Muscle layer of colon (tissue), 2 donors: ENCODE results near the gene ZFP91.

Experiments
- H3K27ac ChIP-seq: one replicate; pipeline ENCODE4 v1.7.0; 2013; ENCODE audit warnings: low read depth, mild to moderate bottlenecking, low read length, moderate library complexity
- H3K27me3 ChIP-seq, 2 donors: one replicate each; pipeline ENCODE4 v1.7.0; 2013; ENCODE audit warnings: low read length in 2 of 2, mild to moderate bottlenecking in 2 of 2; ENCODE audit not compliant: insufficient read depth in 2 of 2, control insufficient read depth in 1 of 2
- H3K36me3 ChIP-seq: one replicate; pipeline ENCODE4 v1.7.0; 2013; ENCODE audit warnings: mild to moderate bottlenecking, low read length; ENCODE audit not compliant: insufficient read depth
- H3K4me1 ChIP-seq: one replicate; pipeline ENCODE4 v1.7.0; 2013; ENCODE audit warnings: mild to moderate bottlenecking, low read length; ENCODE audit not compliant: insufficient read depth
- H3K4me3 ChIP-seq, 2 donors: one replicate each; pipeline ENCODE4 v1.7.0; 2013; ENCODE audit warnings: low read length in 2 of 2, low read depth in 1 of 2, mild to moderate bottlenecking in 1 of 2, moderate library complexity in 1 of 2
- H3K9ac ChIP-seq: one replicate; pipeline ENCODE4 v1.7.0; 2013; ENCODE audit warnings: low read length
- H3K9me3 ChIP-seq: one replicate; pipeline ENCODE4 v1.7.0; 2013; ENCODE audit warnings: mild to moderate bottlenecking, low read length
- donor health status: abdominal sarcoma.
- donor health status: Adenocarcinoma of cecum.

ZFP91 gene

DNA sequence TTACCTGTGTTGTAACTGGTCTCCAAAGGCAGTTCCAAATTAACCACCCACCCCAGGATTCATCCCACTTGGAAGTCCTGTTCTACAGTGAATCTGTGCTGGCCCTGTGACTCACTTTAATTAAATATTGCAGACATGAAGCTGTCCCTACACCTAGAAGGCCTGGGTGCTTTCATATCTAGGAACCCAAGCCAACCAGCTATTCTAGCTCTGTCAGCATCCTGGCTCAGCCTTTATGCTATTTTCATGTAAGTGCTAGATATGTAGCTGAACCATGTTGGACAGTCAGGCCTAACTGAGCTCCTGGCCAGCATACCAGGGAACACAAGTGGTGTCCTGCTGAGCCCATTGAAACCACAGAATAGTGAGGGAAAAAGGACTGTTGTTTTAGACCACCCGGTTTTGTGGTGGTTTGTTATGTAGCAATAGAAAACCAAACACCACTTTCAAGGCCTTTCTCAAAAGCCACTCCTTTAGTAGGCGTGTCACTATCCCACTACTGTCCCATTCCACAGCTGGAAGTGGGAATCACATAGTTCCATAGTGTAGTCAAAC is 73.9 kb downstream of the ZFP91 start:
- Histone ChIP-seq H3K9ac (no peak overlapping the region), H3K27me3 (no peaks in the 10 kb centered on the region), H3K4me1 (no peaks in the 10 kb centered on the region), H3K27ac (no peak overlapping the region), H3K9me3 (no peaks in the 10 kb centered on the region), H3K36me3 (no peaks in the 10 kb centered on the region), H3K4me3 (no peak overlapping the region)

DNA sequence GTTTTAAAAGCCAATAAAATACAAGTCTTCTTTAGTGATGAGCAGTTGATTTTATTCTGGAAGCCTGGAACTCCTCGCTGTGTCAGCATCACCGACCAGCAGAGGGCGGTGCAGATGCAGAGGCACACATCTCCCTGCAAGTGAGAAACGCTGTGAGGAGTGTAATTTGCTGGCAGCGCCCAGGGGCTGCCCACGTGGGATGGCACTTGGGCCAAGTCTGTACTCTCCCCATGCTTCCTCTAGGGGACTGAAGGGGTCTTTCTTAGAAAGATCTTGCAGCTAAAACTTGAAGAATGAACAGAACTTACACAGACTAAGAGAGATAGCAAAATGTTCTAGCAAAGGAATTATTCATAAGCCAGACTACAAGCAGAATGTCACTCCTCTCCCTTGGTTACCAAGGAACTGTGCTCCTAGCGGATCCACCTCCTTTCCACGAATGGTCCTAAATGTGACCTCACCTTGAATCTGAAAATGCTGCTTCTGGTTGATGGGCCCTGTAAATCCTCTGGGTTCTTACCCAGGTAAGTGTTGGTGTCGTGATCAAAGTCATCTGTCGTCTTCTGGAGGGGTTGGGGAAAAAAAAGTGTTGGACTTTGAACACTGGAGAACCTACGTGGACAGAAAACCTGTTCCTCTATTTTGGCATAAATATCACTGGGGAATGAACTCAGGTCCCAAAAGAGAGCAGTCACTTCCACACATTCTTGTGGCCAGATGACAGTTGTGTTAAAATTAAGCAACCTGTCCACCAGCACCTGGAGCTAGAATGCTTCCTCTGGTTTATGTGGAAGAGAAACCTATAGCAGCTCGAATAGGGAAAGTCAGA is 75.4 kb downstream of the ZFP91 start:
- H3K27ac ChIP-seq, result no peak overlapping the region
- no peaks in the 10 kb centered on the region for H3K4me1 ChIP-seq
- no peak overlapping the region for H3K9ac ChIP-seq
- no peaks in the 10 kb centered on the region for H3K36me3 ChIP-seq
- no peak overlapping the region for H3K4me3 ChIP-seq
- no peaks in the 10 kb centered on the region for H3K27me3 ChIP-seq
- H3K9me3 ChIP-seq, result no peaks in the 10 kb centered on the region

DNA sequence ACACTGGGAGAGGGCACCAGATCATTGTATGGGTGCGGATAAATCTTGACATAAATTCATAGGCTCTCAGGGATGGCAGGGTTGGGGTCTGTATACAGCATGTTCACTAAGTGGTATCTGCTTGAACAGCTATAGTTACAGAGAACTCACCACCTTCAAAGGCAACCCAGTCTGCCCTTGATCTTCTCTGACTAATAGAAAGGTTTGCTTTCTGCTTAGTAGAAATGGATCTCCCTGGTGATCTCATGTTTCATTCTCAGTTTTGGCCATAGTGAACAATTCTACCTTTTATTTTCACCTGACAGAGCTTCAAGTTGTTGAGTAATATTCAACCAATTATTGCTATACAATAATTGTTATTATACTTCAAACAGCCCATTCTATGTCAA is 76.0 kb downstream of the ZFP91 start:
- Histone ChIP-seq H3K36me3 (no peaks in the 10 kb centered on the region), H3K9me3 (no peaks in the 10 kb centered on the region), H3K4me1 (no peaks in the 10 kb centered on the region), H3K4me3 (no peak overlapping the region), H3K9ac (no peak overlapping the region), H3K27me3 (no peaks in the 10 kb centered on the region), H3K27ac (no peak overlapping the region)

DNA sequence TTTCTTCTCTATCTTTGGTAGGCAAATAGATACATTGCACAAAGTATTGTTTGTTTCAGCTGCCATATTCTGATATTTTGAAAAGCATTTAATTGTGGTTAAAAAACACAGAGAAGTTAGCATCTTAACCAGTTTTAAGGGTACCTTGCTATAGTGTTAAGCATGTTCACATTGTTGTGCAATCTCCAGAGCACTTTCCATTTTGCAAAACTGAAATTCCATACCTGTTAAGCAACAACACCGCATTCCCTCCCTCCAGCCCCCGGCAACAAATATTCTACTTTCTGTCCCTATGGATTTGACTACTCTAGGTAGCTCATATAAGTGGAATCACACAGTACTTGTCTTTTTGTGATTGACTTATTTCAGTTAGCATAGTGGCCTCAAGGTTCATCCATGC is 77.5 kb downstream of the ZFP91 start:
- Histone ChIP-seq H3K9ac (no peak overlapping the region), H3K27me3 (no peaks in the 10 kb centered on the region), H3K9me3 (no peaks in the 10 kb centered on the region), H3K4me3 (no peak overlapping the region), H3K36me3 (no peaks in the 10 kb centered on the region), H3K27ac (no peak overlapping the region), H3K4me1 (no peaks in the 10 kb centered on the region)

DNA sequence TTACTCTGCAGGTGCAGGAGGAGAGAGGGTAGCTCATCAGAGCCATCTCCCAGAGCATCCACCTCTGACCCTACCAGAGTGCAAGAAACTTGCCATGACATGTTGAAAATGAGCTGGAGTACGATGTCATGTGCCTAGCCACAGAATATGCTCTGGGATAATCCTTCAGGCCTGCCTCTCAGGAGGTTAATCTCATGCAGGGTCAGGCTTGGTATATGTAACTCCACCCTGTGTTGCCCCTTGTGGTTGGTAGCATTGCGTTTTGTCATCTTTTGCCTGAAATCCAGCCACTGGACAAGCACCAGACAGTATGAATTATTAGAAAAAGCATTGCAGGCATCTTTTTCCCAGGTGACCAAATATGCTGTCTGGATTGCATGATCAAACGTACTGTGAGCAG is 79.8 kb downstream of the ZFP91 start:
- no peak overlapping the region for H3K4me3 ChIP-seq

DNA sequence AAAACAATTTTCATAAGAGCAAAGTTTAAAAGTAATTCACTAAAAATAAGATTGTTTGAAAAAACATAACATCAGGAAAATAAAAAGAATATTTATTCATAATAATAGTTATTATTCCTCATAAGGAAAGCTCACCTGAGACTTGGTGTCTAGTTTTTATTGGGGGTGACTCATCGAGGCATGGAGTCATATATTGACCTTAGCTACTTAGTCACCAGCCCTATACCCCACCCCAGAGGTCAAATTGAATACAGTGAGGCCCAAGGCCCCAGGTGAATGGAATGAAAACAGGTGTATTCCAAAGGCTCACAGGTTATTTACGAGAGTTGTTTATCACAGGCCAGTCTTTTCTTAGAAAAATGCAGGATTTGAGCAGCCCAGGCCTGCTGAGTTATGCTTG is 80.5 kb downstream of the ZFP91 start:
- H3K27me3 ChIP-seq, result no peaks in the 10 kb centered on the region
- no peaks in the 10 kb centered on the region for H3K4me1 ChIP-seq
- no peaks in the 10 kb centered on the region for H3K9me3 ChIP-seq
- no peaks in the 10 kb centered on the region for H3K36me3 ChIP-seq
- no peak overlapping the region for H3K4me3 ChIP-seq
- H3K9ac ChIP-seq, result no peak overlapping the region
- H3K27ac ChIP-seq, result no peak overlapping the region

More for the DNA sequence above, 79.8 kb downstream of the ZFP91 start:
- Histone ChIP-seq H3K9ac (no peak overlapping the region), H3K36me3 (no peaks in the 10 kb centered on the region), H3K9me3 (no peaks in the 10 kb centered on the region), H3K4me1 (no peaks in the 10 kb centered on the region), H3K27me3 (no peaks in the 10 kb centered on the region), H3K27ac (no peak overlapping the region)

DNA sequence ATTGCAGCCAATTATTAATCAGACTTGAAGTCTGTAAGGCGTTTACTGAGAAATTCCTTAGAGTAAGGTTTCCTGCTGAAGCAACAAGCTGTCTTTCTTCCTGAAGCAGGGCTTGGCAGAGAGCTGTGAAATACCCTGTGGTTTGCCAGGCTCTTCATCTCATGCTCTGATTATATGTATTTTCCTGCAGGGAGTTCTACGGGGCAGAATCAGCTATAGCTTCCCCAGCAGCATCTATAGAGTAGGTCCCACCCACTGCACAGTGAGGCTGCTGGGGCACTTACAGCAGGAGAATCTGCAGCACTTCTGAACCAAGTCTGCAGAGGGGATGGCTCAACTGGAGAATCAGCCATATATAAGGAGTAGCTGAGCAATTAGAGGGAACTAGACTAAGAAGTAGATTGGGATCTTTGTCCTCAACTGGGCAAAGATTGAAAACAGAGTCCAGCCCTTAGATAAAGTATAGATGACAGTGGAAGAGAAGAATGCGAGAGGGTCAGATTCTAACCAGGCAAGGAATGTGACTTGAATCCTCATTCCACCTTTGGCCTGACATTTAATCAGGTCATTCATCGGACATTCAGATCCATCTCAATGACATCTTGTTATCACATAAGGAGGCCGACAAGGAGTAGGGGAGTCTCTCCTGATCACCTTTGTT is 81.2 kb downstream of the ZFP91 start:
- Histone ChIP-seq H3K4me3 (no peak overlapping the region), H3K9ac (no peak overlapping the region), H3K4me1 (no peaks in the 10 kb centered on the region), H3K27ac (no peak overlapping the region), H3K27me3 (no peaks in the 10 kb centered on the region), H3K9me3 (no peaks in the 10 kb centered on the region), H3K36me3 (no peaks in the 10 kb centered on the region)
